ENCODE data around the gene PDE4D. TPM values are rescaled to one million over a fixed set of nuclear protein-coding genes. Genes with fewer than 3 reads are reported as not detected.
A peak's percentile ranks its signal among the peaks of the same experiment; 100 is the strongest.

The PDE4D gene
- total RNA-seq, 1 experiment from 2014 or later = 3.3 TPM

DNA sequence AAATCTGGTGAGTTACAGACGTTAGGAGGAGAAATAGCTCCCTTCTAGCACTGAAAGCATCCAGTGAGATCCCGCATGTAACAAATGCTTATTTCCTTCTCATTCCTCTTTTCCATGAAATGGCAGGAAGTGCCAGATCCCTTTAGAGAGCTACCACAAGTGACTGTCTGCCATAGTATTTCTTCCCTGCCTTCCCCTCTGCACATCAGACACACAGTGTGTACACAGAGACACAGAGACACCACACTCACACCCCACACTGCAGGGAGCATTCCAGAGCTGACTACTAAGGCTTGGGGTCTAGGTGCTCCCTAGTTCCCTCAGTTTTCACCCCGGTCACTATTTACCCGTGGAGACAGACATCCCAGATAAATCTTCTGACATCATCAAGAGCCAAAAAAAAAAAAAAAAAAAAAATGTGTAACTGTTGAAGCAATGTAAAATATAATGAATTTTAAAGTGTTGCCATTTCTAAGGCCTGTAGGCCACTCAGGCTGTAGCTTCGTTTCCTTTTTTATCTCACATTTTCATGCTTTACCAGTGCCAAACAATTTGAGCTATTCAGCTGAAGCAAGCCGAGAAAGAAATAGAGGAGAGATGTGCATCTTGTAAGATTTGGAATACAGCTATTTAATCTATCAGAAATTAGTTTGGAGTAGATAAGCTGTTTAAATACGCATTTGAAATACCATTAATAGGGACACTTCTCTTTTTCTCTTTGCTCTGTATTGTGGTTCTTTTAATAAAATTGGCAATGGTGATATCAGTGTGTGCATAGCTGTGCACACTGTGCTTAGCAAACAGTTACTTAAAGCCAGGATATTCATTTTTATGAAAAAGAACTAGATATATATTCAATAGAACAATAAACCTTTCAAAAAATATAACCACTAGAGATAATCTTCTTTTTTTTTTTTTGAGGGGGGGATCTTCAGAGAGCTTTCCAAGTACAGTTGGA, 405.5 kb downstream of the PDE4D start:
- Mint-ChIP-seq H3K4me1 (peaks cover 27% of the 10 kb centered on the region), H3K4me3 (no peak overlapping the region), H3K27me3 (ENCODE audit: low read depth) (no peaks in the 10 kb centered on the region), H3K36me3 (no peaks in the 10 kb centered on the region), H3K27ac (no peak overlapping the region), H3K9me3 (no peaks in the 10 kb centered on the region)
- POLR2A ChIA-PET = interaction anchor here (0.6 to 0.7 kb wide), 2 partner anchors 273 to 327 kb away, joined by 3 to 4 read pairs; no protein-coding TSS in a partner anchor
- ATAC-seq (peak; percentile 57), DNase-seq (ENCODE audit: low spot score) (no peak)
- no peak for TF ChIP-seq NR1H2 (CRISPR knock-in tag; IDR thresholded peaks at IDR 0.05)
- no peak for TF ChIP-seq RORB (CRISPR knock-in tag; IDR thresholded peaks at IDR 0.05)
- no peak for TF ChIP-seq PREB (CRISPR knock-in tag; IDR thresholded peaks at IDR 0.05; ENCODE audit: borderline replicate concordance)
- TF ChIP-seq CREB1 (CRISPR knock-in tag; IDR thresholded peaks at IDR 0.05) = no peak
- TF ChIP-seq, protein P1, sequence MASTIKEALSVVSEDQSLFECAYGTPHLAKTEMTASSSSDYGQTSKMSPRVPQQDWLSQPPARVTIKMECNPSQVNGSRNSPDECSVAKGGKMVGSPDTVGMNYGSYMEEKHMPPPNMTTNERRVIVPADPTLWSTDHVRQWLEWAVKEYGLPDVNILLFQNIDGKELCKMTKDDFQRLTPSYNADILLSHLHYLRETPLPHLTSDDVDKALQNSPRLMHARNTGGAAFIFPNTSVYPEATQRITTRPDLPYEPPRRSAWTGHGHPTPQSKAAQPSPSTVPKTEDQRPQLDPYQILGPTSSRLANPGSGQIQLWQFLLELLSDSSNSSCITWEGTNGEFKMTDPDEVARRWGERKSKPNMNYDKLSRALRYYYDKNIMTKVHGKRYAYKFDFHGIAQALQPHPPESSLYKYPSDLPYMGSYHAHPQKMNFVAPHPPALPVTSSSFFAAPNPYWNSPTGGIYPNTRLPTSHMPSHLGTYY (CRISPR knock-in tag; IDR thresholded peaks at IDR 0.05) = no peak
- TF ChIP-seq KAT7 (CRISPR knock-in tag; IDR thresholded peaks at IDR 0.05; ENCODE audit: borderline replicate concordance) = no peak
- TF ChIP-seq ZNF138 (CRISPR knock-in tag; conservative IDR thresholded peaks at IDR 0.05) = no peak
- TF ChIP-seq ZNF396 (CRISPR knock-in tag; IDR thresholded peaks at IDR 0.05; ENCODE audit: borderline replicate concordance) = no peak
- CTCF ChIA-PET = interaction anchor here (0.7 to 1.9 kb wide), 5 partner anchors 9 to 185 kb away, joined by 3 to 7 read pairs (median 5); no protein-coding TSS in a partner anchor

DNA sequence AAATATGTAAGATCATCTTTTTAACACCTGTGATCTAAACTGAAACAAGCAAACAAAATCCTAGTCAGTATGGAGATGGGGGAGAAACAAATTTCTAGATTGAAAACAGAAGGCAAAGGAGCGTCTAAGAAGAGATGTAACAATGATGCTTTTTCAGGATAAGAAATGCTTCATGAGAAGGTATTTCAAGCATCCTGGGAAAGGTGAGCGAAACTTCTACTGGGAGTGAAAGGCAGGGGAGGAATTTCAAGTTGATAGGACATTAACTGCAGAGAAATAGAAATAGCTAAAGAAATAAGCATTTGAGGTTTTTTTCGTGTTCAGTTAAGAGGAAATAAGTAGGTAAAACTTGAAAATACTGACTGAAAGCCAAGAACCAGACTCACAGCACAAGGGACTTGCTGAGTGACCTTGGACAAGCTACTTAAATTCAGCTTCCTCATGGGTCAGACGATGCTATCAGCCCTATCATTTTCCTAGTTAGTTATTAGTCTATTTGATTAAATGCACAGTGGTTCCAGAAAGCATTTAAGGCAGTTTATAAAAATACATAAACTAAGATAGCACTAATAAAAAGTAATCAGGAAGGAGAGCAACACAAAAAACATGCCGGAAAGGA, 406.3 kb downstream of the PDE4D start:
- Mint-ChIP-seq H3K9me3 (no peaks in the 10 kb centered on the region), H3K36me3 (no peaks in the 10 kb centered on the region), H3K27ac (no peak overlapping the region), H3K4me1 (peaks cover 29% of the 10 kb centered on the region), H3K27me3 (ENCODE audit: low read depth) (no peaks in the 10 kb centered on the region), H3K4me3 (no peak overlapping the region)
- ATAC-seq (no peak), DNase-seq (ENCODE audit: low spot score) (no peak)
- CTCF ChIA-PET = interaction anchor here (1.0 to 1.9 kb wide), 3 partner anchors 10 to 186 kb away, joined by 3 to 7 read pairs (median 5); no protein-coding TSS in a partner anchor
- POLR2A ChIA-PET = no interaction called here
- TF ChIP-seq CBFB (CRISPR knock-in tag; IDR thresholded peaks at IDR 0.05; ENCODE audit: low read depth) (no peak), KAT7 (CRISPR knock-in tag; IDR thresholded peaks at IDR 0.05; ENCODE audit: borderline replicate concordance) (no peak), AR (CRISPR knock-in tag; IDR thresholded peaks at IDR 0.05) (no peak), GTF2I (CRISPR knock-in tag; conservative IDR thresholded peaks at IDR 0.05) (no peak), HMGA2 (CRISPR knock-in tag; IDR thresholded peaks at IDR 0.05) (no peak), ZNF232 (CRISPR knock-in tag; IDR thresholded peaks at IDR 0.05) (no peak), ZNF512 (CRISPR knock-in tag; IDR thresholded peaks at IDR 0.05; ENCODE audit: borderline replicate concordance) (no peak), ZNF416 (CRISPR knock-in tag; IDR thresholded peaks at IDR 0.05) (no peak), NR3C1 (CRISPR knock-in tag; conservative IDR thresholded peaks at IDR 0.05; ENCODE audit: low read depth) (no peak), TEAD1 (CRISPR knock-in tag; IDR thresholded peaks at IDR 0.05) (no peak), JAZF1 (CRISPR knock-in tag; IDR thresholded peaks at IDR 0.05) (no peak), MXD4 (CRISPR knock-in tag; IDR thresholded peaks at IDR 0.05; ENCODE audit: borderline replicate concordance) (no peak), E2F1 (CRISPR knock-in tag; IDR thresholded peaks at IDR 0.05) (no peak), SMAD4 (CRISPR knock-in tag; IDR thresholded peaks at IDR 0.05) (no peak)
- TF ChIP-seq, protein P2, sequence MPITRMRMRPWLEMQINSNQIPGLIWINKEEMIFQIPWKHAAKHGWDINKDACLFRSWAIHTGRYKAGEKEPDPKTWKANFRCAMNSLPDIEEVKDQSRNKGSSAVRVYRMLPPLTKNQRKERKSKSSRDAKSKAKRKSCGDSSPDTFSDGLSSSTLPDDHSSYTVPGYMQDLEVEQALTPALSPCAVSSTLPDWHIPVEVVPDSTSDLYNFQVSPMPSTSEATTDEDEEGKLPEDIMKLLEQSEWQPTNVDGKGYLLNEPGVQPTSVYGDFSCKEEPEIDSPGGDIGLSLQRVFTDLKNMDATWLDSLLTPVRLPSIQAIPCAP (CRISPR knock-in tag; IDR thresholded peaks at IDR 0.05) = no peak
- TF ChIP-seq, protein P3, sequence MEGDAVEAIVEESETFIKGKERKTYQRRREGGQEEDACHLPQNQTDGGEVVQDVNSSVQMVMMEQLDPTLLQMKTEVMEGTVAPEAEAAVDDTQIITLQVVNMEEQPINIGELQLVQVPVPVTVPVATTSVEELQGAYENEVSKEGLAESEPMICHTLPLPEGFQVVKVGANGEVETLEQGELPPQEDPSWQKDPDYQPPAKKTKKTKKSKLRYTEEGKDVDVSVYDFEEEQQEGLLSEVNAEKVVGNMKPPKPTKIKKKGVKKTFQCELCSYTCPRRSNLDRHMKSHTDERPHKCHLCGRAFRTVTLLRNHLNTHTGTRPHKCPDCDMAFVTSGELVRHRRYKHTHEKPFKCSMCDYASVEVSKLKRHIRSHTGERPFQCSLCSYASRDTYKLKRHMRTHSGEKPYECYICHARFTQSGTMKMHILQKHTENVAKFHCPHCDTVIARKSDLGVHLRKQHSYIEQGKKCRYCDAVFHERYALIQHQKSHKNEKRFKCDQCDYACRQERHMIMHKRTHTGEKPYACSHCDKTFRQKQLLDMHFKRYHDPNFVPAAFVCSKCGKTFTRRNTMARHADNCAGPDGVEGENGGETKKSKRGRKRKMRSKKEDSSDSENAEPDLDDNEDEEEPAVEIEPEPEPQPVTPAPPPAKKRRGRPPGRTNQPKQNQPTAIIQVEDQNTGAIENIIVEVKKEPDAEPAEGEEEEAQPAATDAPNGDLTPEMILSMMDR (IDR thresholded peaks at IDR 0.05) = no peak
